ENCODE measurements around the gene AHCY. TPM values are rescaled to one million over a fixed set of nuclear protein-coding genes. Genes with fewer than 3 reads are reported as not detected.
A peak's percentile ranks its signal among the peaks of the same experiment; 100 is the strongest.
"Not testable (repeated sequence)": the region's sequence is repeated elsewhere in the genome, so short reads cannot be mapped to it uniquely, and the experiment has no call there.

The AHCY gene
- total RNA-seq, 3 donors from 2014 or later: 71.5 to 98.6 (median 74.3) TPM

GRCh38 chr20:34251619-34252018, 51.5 kb downstream of the AHCY start:
- intact Hi-C loops (cut with DNase I, micrococcal nuclease): no loop called here
- Histone ChIP-seq H3K4me1 (ENCODE audit: low read depth) (no peaks in the 10 kb centered on the region), H3K9me3 (no peaks in the 10 kb centered on the region), H3K4me3 (no peak overlapping the region), H3K36me3 (ENCODE audit: low read depth) (no peaks in the 10 kb centered on the region)
- ATAC-seq (no peak), DNase-seq (no peak)
- TF ChIP-seq, protein P1, sequence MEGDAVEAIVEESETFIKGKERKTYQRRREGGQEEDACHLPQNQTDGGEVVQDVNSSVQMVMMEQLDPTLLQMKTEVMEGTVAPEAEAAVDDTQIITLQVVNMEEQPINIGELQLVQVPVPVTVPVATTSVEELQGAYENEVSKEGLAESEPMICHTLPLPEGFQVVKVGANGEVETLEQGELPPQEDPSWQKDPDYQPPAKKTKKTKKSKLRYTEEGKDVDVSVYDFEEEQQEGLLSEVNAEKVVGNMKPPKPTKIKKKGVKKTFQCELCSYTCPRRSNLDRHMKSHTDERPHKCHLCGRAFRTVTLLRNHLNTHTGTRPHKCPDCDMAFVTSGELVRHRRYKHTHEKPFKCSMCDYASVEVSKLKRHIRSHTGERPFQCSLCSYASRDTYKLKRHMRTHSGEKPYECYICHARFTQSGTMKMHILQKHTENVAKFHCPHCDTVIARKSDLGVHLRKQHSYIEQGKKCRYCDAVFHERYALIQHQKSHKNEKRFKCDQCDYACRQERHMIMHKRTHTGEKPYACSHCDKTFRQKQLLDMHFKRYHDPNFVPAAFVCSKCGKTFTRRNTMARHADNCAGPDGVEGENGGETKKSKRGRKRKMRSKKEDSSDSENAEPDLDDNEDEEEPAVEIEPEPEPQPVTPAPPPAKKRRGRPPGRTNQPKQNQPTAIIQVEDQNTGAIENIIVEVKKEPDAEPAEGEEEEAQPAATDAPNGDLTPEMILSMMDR (IDR thresholded peaks at IDR 0.05): no peak

DNA sequence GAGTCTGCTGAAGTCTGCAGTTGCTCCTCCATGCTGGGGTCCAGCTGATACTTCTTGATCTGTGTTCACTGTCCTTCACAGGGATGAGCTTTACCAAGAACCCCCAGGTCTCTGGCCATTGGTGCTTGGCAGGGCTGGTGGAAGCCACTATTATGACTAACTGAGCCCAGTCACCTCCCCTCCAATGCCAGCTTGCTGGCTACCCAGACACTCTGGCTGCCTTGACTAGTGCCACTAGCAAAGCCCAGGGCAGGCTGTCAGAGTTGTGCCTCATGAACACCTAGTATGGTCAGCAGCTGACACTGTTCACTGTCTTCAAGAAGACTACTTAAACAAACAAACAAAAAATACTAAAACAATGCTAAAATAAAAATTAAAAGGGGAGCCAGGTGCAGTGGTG, 53.1 kb downstream of the AHCY start:
- TF ChIP-seq, protein P1 (IDR thresholded peaks at IDR 0.05): no peak
- no peak for DNase-seq
- Histone ChIP-seq H3K36me3 (ENCODE audit: low read depth) (no peaks in the 10 kb centered on the region), H3K4me1 (ENCODE audit: low read depth) (no peaks in the 10 kb centered on the region), H3K4me3 (no peak overlapping the region), H3K9me3 (no peaks in the 10 kb centered on the region)
- no peak for ATAC-seq
- intact Hi-C loops (cut with DNase I, micrococcal nuclease): no loop called here

DNA sequence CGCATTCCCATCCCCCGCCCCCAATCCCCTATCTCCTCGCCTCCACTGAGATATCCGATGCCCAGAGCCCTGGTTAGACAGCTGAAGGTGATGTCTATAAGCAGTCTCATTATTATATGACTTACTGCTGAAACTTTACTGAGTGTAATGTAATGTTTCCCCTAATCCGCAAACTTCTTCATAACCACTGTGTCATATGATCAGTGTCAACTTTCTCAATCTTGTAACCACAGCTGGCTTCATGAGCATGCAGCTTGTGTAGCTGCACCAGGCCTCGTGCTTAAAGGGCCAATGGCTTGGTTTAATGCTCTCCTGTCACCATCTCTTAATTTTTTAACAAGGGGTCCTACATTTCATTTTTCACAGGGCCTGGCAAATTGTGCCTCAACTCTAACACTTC, 53.9 kb downstream of the AHCY start:
- no peaks in the 10 kb centered on the region for H3K4me1 ChIP-seq (ENCODE audit: low read depth)
- TF ChIP-seq, protein P1 (IDR thresholded peaks at IDR 0.05): no peak
- peak; percentile 32 for ATAC-seq
- intact Hi-C loops (cut with DNase I, micrococcal nuclease): no loop called here
- peak in 1 of 3 donors; percentile 14 for DNase-seq
- H3K4me3 ChIP-seq: no peak overlapping the region
- no peaks in the 10 kb centered on the region for H3K36me3 ChIP-seq (ENCODE audit: low read depth)
- no peaks in the 10 kb centered on the region for H3K9me3 ChIP-seq

- DNase-seq (no peak), ATAC-seq (no peak)
- no peaks in the 10 kb centered on the region for H3K9me3 ChIP-seq
- intact Hi-C loops (cut with DNase I, micrococcal nuclease): no loop called here
- TF ChIP-seq, protein P1 (IDR thresholded peaks at IDR 0.05): no peak
- no peaks in the 10 kb centered on the region for H3K4me1 ChIP-seq (ENCODE audit: low read depth)
- no peaks in the 10 kb centered on the region for H3K36me3 ChIP-seq (ENCODE audit: low read depth)
- no peak overlapping the region for H3K4me3 ChIP-seq
Measured at GRCh38 chr20:34246126-34246626, 57.0 kb downstream of the AHCY start.

DNA sequence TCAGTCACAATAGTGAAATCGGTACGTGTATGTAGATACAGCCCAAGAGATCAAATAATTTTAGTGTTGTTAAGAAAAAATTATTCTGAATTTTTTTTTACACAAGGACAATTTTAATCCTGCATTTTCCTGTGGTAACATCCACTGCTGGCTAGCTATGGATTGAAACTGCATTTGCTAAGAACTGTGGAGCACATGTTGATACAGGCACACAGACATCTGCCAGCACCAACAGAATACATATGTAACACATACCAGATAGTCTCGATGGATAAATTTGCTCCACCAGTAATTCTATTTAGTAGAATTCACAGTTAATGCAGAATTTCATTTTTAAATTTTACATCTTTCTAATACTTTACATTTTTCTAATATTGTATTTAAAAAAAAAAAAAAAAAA, 59.8 kb downstream of the AHCY start:
- no peaks in the 10 kb centered on the region for H3K36me3 ChIP-seq (ENCODE audit: low read depth)
- TF ChIP-seq, protein P1 (IDR thresholded peaks at IDR 0.05): no peak
- intact Hi-C loops (cut with DNase I, micrococcal nuclease): no loop called here
- H3K4me1 ChIP-seq (ENCODE audit: low read depth): no peaks in the 10 kb centered on the region
- DNase-seq: no peak
- no peak overlapping the region for H3K4me3 ChIP-seq
- no peak for ATAC-seq
- H3K9me3 ChIP-seq: no peaks in the 10 kb centered on the region

- intact Hi-C loops (cut with DNase I, micrococcal nuclease): no loop called here
- TF ChIP-seq, protein P1 (IDR thresholded peaks at IDR 0.05): no peak
- H3K36me3 ChIP-seq (ENCODE audit: low read depth): no peaks in the 10 kb centered on the region
- no peak for DNase-seq
- H3K4me3 ChIP-seq: no peak overlapping the region
- H3K9me3 ChIP-seq: no peaks in the 10 kb centered on the region
- H3K4me1 ChIP-seq (ENCODE audit: low read depth): no peaks in the 10 kb centered on the region
- ATAC-seq: no peak
Measured at GRCh38 chr20:34242879-34243278, 60.3 kb downstream of the AHCY start.

DNA sequence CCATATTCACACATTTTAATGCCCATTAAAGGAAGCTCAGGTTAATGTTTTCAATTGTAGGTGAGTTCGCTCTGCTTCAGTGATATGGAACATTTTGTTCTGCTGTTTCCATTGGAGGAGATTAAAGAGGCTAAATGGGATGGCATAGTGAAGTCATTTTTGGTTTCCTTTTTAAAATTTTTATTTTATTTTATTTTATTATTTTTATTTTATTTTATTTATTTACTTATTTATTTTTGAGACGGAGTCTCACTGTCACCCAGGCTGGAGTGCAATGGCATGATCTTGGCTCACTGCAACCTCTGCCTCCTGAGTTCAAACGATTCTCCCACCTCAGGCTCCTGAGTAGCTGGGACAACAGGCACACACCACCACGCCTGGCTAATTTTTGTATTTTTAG, 61.1 kb downstream of the AHCY start:
- ATAC-seq; H3K4me3 ChIP-seq; H3K36me3 ChIP-seq (ENCODE audit: low read depth); H3K4me1 ChIP-seq (ENCODE audit: low read depth); H3K9me3 ChIP-seq; DNase-seq; intact Hi-C loops (cut with DNase I, micrococcal nuclease): not testable (repeated sequence)
